LHCN-M2 (cell line): ENCODE measurements around the gene MYO16. TPM values are rescaled to one million over a fixed set of nuclear protein-coding genes. Genes with fewer than 3 reads are reported as not detected.

Experiments
- DNase-seq: peaks from one replicate; pipeline ENCODE4 v3.0.0-alpha.2; 2012; ENCODE audit warnings: low read depth
- total RNA-seq: library from RNA; depleted of rRNA; stranded (reverse); fragments of >200 nt; gene quantifications from 2 replicates; pipeline ENCODE4 v1.2.3, GENCODE V29; 2014

Gene MYO16
- total RNA-seq, 1 experiment from 2014 or later, result not detected

- DNase-seq, result no peak
Observed at GRCh38 chr13:108662528-108662927, 33.1 kb downstream of the MYO16 start.

- no peak for DNase-seq
Observed at GRCh38 chr13:108663710-108664109, 34.3 kb downstream of the MYO16 start.

GRCh38 chr13:108667205-108667604, 37.8 kb downstream of the MYO16 start:
- no peak for DNase-seq

DNA sequence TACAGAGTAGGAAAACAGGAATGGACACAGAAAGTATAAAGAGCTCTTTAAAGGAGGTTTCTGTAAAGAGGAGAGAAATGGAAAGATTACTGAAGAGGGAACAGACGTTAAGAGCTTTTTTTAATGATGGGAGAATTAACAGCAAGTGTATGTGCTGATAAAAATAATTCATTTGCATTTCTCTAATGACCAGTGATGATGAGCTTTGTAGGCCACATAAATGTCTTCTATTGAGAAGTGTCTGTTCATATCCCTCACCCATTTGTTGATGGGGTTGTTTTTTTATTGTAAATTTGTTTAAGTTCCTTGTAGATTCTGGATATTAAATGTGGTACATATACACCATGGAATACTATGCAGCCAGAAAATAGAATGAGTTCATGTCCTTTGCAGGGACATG, 40.0 kb downstream of the MYO16 start:
- DNase-seq, result peak; percentile 0

DNA sequence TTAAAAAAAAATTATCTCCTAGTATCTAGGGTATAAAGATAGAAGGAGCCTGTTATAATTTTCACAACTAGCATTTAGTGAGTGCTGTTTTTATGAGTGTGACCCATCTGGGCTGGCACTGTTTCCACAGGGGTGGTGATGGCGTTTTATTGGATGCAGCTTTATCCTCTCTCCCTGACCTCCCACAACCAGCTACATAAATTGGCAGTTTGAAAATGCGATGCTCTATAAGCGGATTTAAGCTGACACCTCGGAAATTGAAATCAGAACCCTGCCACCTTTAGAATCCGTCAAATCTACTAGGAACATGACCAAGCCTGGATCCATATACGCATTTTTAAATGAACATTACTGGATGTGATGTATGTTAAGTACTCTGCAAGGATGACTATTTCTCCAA, 44.9 kb downstream of the MYO16 start:
- no peak for DNase-seq

- DNase-seq, result no peak
Observed at GRCh38 chr13:108674771-108675170, 45.4 kb downstream of the MYO16 start.

DNA sequence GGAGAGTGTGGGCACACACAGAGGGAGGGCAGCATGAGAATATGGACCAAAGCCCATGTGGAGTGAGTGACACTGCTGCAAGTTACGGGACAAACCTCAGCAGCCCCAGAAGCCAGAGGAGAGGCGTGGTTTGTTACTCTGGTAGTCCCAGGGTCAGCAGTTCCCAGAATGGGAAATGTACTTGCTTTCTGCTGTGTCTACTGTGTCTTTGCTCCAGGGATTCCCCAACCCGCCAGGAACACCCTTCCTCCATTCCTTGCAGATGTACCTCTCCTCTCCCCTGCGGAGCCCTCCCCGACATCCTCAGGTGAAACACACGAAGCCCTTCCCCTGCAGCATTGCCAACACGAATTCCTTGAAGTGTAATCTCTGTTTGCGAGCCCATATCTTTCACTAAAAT, 47.2 kb downstream of the MYO16 start:
- DNase-seq, result no peak

- no peak for DNase-seq
Observed at GRCh38 chr13:108677806-108678205, 48.4 kb downstream of the MYO16 start.

DNA sequence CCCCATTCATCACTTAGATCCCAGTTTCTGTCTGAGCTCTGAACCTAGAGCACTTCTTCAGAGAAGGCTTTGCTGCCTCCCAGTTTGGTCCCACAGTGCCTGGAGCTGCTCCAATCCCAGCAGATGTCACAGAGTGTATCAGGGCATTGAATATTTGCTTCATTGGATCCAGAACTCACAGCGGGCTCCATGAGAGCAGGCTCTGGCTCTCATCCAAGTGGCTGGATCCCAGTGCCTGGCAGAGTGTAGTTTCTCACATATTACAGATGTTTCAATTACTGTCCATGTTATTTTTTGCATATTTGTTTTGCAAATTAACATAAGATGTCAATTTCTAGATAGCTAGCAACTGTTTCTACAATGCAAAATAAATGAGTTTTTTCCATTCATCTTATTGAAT, 50.6 kb downstream of the MYO16 start:
- DNase-seq, result no peak

DNA sequence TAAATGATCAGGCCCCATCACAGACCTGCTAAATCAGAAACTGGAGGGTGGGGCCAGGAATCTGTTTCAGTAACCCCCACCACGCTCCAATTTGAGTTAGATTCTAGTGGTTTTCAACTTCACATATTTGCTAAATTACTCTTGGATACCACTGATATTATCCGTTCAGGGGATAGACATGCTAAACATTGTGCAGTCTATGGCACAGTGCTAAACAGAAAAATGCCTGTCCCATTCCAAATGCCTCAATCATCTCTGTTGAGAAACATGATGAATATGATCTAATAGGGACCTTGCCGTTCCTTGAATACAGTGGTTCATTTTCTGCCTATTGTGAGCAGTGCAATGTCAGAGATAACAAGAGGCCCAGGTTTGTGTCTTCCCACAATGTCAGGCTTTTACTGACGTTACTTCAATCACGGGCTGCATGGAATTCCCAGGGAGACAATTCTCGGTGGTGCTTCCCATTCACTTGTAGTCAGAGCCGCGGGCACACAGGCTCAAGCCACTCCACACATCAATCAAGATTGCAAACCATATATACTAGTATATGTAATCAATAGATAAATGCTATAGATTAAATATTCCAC, 52.7 kb downstream of the MYO16 start:
- no peak for DNase-seq

GRCh38 chr13:108682714-108683113, 53.3 kb downstream of the MYO16 start:
- DNase-seq, result no peak

DNA sequence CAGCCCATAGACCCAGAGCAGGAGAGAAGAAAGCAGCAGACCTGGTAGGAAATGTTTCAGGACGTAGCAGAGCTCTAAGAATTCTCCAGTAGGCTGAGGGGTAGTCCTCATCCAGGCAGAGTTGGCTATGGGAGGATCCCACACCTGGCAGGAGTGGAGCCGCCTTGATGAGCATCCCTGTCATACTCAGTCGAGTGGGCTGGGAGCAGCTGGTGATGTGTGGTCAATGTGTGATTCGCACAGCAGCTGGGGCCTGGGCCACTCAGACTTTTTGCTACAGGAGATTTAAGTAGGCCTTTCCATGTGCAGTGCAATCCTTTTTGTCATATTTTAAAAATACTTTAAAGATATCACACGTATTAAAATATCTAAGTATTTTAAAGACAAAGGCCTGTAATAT, 56.6 kb downstream of the MYO16 start:
- DNase-seq, result no peak

DNA sequence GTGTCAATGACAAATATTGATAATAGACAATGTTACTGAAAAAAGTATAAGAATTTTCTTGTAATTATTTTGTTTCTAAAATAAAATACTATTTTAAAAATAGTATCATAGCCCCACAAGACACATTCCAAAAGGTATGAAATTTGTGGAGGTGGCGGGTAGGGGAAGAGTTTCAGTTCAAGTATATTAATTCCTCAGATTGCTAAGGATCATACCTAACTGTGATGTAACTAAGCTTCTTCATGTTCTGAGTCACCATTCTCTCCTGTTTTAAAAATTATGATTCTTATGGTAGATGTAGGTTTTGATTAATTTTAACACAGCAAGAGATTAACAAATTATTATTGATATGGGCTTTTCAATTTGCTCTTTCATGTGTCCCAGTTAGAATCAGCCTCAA, 61.3 kb downstream of the MYO16 start:
- DNase-seq, result no peak

- DNase-seq, result peak; percentile 1
Observed at GRCh38 chr13:108700422-108701170, 71.2 kb downstream of the MYO16 start.

- DNase-seq, result no peak
Observed at GRCh38 chr13:108702171-108702570, 72.8 kb downstream of the MYO16 start.

- DNase-seq, result no peak
Observed at GRCh38 chr13:108705031-108705430, 75.6 kb downstream of the MYO16 start.

DNA sequence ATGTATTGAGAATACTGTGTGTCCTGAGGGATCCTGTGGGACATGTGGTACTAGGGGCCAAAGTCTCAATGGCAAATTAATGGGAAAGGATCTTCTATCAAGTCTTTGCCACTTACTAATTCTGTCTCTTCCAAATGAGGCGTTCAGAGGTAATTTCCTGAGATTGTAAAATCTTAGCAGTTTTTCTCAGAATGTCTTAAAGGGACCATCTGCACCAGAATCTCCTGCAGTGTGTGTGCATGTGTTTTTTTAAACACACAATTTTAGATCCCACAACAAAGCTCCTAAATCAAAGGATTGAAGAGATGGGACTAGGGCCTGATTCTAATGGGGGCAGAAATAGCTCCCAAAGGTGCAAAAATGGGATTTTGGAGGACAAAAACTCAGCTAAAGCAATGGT, 78.2 kb downstream of the MYO16 start:
- DNase-seq, result no peak

DNA sequence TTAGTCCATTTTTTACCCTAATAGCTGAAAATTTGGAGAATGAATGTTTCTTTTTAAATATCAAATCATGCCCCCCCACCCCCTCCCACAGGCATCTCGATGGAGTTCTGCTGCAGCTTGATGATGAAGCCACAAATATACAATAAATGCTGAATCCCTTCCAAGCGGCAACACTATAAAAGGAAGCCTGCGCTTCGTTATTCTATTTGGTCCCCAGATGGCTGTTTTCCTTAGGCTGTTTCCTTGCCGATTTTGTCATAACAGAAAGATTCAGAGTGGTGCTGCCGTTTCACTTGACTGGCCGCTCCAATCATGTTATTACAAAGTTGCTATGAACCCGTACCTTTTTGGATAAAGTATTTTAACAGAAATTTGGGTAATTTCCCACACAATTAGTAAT, 79.5 kb downstream of the MYO16 start:
- no peak for DNase-seq

- no peak for DNase-seq
Observed at GRCh38 chr13:108711386-108711785, 82.0 kb downstream of the MYO16 start.

DNA sequence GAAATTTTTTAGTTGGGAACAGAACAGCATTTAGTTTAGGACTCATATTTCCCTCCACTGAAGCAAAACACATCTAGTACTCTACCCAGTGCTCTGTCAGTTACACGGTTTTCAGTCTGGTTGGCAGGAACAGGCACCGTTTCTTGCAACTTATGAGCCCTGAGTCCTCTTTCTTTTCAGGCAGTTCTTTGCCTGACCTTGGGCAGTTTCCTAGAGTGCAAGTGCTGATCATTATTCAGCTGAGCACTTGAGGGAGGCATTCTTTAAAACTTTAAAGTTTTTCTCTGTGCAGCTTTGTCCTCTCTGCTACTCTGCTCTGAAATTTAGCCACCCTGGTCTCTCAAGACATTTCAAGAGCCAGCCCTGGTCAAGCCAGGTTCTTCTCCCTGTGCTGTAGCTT, 96.1 kb downstream of the MYO16 start:
- DNase-seq, result no peak

DNA sequence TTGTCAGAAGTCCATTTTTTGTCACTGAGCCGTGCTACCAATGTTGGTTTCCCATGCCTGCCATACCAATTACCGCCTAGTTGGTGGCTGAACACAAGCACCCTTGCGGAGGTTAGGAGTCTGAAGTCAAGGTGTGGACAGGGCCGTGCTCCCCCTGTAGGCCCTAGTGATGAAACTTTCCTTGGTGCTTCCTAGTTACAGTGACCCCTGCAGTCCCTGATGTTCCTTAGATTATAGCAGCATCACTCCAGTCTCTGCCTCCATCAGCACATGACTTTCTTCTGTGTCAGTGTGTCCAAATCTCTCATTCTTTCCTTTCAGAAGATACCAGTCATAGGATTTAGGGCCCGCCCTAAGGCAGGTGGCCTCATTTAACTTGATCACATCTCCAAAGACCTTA, 99.0 kb downstream of the MYO16 start:
- no peak for DNase-seq

DNA sequence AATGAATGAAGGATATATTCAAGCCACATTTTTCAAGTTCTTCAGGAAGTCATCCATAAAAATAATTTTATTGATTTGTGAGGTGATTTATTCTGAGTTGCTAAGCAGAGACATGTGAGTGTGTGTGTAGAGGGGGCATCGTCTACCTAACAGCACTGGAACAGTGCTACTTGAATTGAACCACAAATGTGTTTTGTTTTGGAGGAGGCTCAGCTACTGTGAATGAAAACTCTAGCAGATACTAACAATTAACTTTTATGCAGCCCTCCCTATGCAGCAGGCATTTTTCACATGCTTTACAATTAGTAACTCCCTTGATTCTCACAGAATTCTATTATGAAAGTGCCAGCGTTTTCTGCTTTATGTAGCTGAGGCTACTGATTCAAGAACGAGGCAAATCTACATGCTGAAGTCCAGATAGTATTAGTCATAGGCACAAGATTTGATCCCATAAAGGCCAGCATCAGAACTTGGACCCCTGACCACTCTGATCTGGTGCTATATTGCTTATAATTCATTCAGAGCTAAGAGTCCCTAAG, 103.7 kb downstream of the MYO16 start:
- DNase-seq, result no peak

- DNase-seq, result no peak
Observed at GRCh38 chr13:108734676-108735075, 105.3 kb downstream of the MYO16 start.
